Prostate gland (tissue), 2 donors: Measurements from ENCODE around the gene DLG2.
"Not testable (repeated sequence)": the region's sequence is repeated elsewhere in the genome, so short reads cannot be mapped to it uniquely, and the experiment has no call there.

Experiments used
- CTCF ChIP-seq, 4 experiments: fragments of 200-600 bp in 2 of 4; fragments of 450-650 bp in 2 of 4; sonication (generic) in 2 of 4; IDR thresholded peaks; 1 replicate in 3 of 4; 2 replicates in 1 of 4; pipeline ENCODE4 v1.5.1; 2016 to 2019; ENCODE audit warnings: antibody characterized with exemption in 4 of 4, mild to moderate bottlenecking in 2 of 4, moderate library complexity in 2 of 4
- POLR2A ChIP-seq: fragments of 450-650 bp; IDR thresholded peaks from one replicate; pipeline ENCODE4 v1.6.1; 2016; ENCODE audit warnings: antibody characterized with exemption, mild to moderate bottlenecking
- POLR2AphosphoS5 ChIP-seq: sonication (generic); formaldehyde crosslinking; IDR thresholded peaks from one replicate; pipeline ENCODE4 v1.6.1; 2017; ENCODE audit warnings: antibody characterized with exemption

GRCh38 chr11:85654343-85654742, 27.2 kb upstream of the DLG2 start:
- not testable (repeated sequence) for TF ChIP-seq CTCF (IDR thresholded peaks at IDR 0.05); POLR2AphosphoS5; POLR2A
